Liver (tissue), 9 donors: ENCODE results near the gene FAM13A. TPM values are rescaled to one million over a fixed set of nuclear protein-coding genes. Genes with fewer than 3 reads are reported as not detected.

Source experiments
- DNase-seq: peaks from one replicate; pipeline ENCODE4 v3.0.0-alpha.2; 2017; ENCODE audit warnings: low spot score
- H3K27ac ChIP-seq, 2 donors: one replicate each; pipeline ENCODE4 v1.7.0; 2013; ENCODE audit warnings: inconsistent platforms in 2 of 2, low read length in 2 of 2, control low read depth in 1 of 2, low read depth in 1 of 2, mild to moderate bottlenecking in 1 of 2
- H3K27me3 ChIP-seq, 4 donors: one replicate each; pipeline versions ENCODE4 v1.6.1 to v1.7.0; 2013; ENCODE audit warnings: low read length in 3 of 4, inconsistent platforms in 1 of 4, mild to moderate bottlenecking in 1 of 4, moderate library complexity in 1 of 4; ENCODE audit not compliant: control insufficient read depth in 4 of 4, insufficient read depth in 4 of 4
- H3K36me3 ChIP-seq, 4 donors: one replicate each; pipeline versions ENCODE4 v1.6.1 to v1.7.0; 2013; ENCODE audit warnings: low read length in 3 of 4, mild to moderate bottlenecking in 3 of 4, low read depth in 1 of 4, moderate library complexity in 1 of 4; ENCODE audit not compliant: control insufficient read depth in 4 of 4, insufficient read depth in 3 of 4
- H3K4me1 ChIP-seq, 4 donors: one replicate each; pipeline versions ENCODE4 v1.6.1 to v1.7.0; 2013; ENCODE audit warnings: low read length in 3 of 4, mild to moderate bottlenecking in 3 of 4, moderate library complexity in 1 of 4; ENCODE audit not compliant: control insufficient read depth in 4 of 4, insufficient read depth in 4 of 4
- H3K4me3 ChIP-seq, 3 donors: one replicate each; pipeline versions ENCODE4 v1.6.1 to v1.7.0; 2013; ENCODE audit warnings: low read length in 3 of 3, control low read depth in 1 of 3, low read depth in 1 of 3, mild to moderate bottlenecking in 1 of 3
- H3K9ac ChIP-seq, 2 donors: one replicate each; pipeline ENCODE4 v1.7.0; 2013; ENCODE audit warnings: low read length in 2 of 2, mild to moderate bottlenecking in 2 of 2, moderate library complexity in 2 of 2, control low read depth in 1 of 2, low read depth in 1 of 2
- H3K9me3 ChIP-seq, 4 donors: one replicate each; pipeline versions ENCODE4 v1.6.1 to v1.7.0; 2013; ENCODE audit warnings: low read length in 3 of 4; ENCODE audit not compliant: control insufficient read depth in 4 of 4
- ATF3 ChIP-seq: IDR thresholded peaks from 2 replicates; pipeline ENCODE4 v1.6.1; 2016; ENCODE audit warnings: antibody characterized with exemption
- CTCF ChIP-seq: fragments of 150-350 bp; IDR thresholded peaks from 2 replicates; pipeline ENCODE4 v1.5.1; 2017; ENCODE audit warnings: improper control_type of control experiment, low read depth, low read length; ENCODE audit not compliant: missing input control
- EGR1 ChIP-seq, 2 donors: IDR thresholded peaks; 2 replicates each; pipeline ENCODE4 v1.6.1; 2016 to 2018; ENCODE audit warnings: antibody characterized with exemption in 2 of 2, low read depth in 2 of 2
- FOXA1 ChIP-seq: IDR thresholded peaks from 2 replicates; pipeline ENCODE4 v1.6.1; 2016; ENCODE audit warnings: antibody characterized with exemption
- FOXA2 ChIP-seq: IDR thresholded peaks from 2 replicates; pipeline ENCODE4 v1.6.1; 2016; ENCODE audit warnings: antibody characterized with exemption
- GABPA ChIP-seq, 2 donors: IDR thresholded peaks in 1 of 2; conservative IDR thresholded peaks in 1 of 2; 2 replicates each; pipeline ENCODE4 v1.6.1; 2016; ENCODE audit warnings: antibody characterized with exemption in 2 of 2, mild to moderate bottlenecking in 1 of 2, moderate library complexity in 1 of 2
- HNF4A ChIP-seq, 2 donors: conservative IDR thresholded peaks; 2 replicates each; pipeline ENCODE4 v1.6.1; 2016; ENCODE audit warnings: antibody characterized with exemption in 2 of 2, mild to moderate bottlenecking in 2 of 2
- HNF4G ChIP-seq: IDR thresholded peaks from 2 replicates; pipeline ENCODE4 v1.6.1; 2016; ENCODE audit warnings: antibody characterized with exemption
- JUND ChIP-seq, 2 donors: IDR thresholded peaks; 2 replicates each; pipeline ENCODE4 v1.6.1; 2016; ENCODE audit warnings: antibody characterized with exemption in 2 of 2
- MAX ChIP-seq: IDR thresholded peaks from 2 replicates; pipeline ENCODE4 v1.6.1; 2016; ENCODE audit warnings: antibody characterized with exemption
- NR2F2 ChIP-seq: IDR thresholded peaks from 2 replicates; pipeline ENCODE4 v1.6.1; 2016; ENCODE audit warnings: antibody characterized with exemption
- REST ChIP-seq: IDR thresholded peaks from 2 replicates; pipeline ENCODE4 v1.6.1; 2016; ENCODE audit warnings: antibody characterized with exemption, mild to moderate bottlenecking
- RXRA ChIP-seq, 2 donors: IDR thresholded peaks; 2 replicates each; pipeline ENCODE4 v1.6.1; 2017 to 2018; ENCODE audit warnings: antibody characterized with exemption in 2 of 2, mild to moderate bottlenecking in 1 of 2
- SP1 ChIP-seq: IDR thresholded peaks from 2 replicates; pipeline ENCODE4 v1.6.1; 2018; ENCODE audit warnings: antibody characterized with exemption, mild to moderate bottlenecking
- TAF1 ChIP-seq: conservative IDR thresholded peaks from 2 replicates; pipeline ENCODE4 v1.6.1; 2016; ENCODE audit warnings: antibody characterized with exemption, mild to moderate bottlenecking
- YY1 ChIP-seq: IDR thresholded peaks from 2 replicates; pipeline ENCODE4 v1.6.1; 2016; ENCODE audit warnings: antibody characterized with exemption, mild to moderate bottlenecking
- ZBTB33 ChIP-seq: IDR thresholded peaks from 2 replicates; pipeline ENCODE4 v1.6.1; 2016; ENCODE audit warnings: antibody characterized with exemption
- WGBS: extraction: QIAGEN DNeasy Blood & Tissue Kit; methylation state at CpG from one replicate; pipeline ENCODE4 v1.1.7; 2013; 5-methylcytosine and 5-hydroxymethylcytosine counted together
- polyA plus RNA-seq, 2 donors: library from polyadenylated mRNA; stranded (reverse) in 1 of 2; unstranded in 1 of 2; fragments of 200-250 nt in 1 of 2; fragments of >200 nt in 1 of 2; fragmentation: Nextera tagmentation in 1 of 2; extraction: Ambion mirVana in 1 of 2; gene quantifications; one replicate each; pipeline versions ENCODE4 v1.2.1 to v1.2.3, GENCODE V29; 2013 to 2015
- total RNA-seq, 2 donors: library from RNA; depleted of rRNA; stranded (reverse); fragments of >200 nt; gene quantifications; one replicate each; pipeline ENCODE4 v1.2.3, GENCODE V29; 2014
- donor health status: healthy.
- donor health status: healthy.
- donor health status: healthy.
- donor health status: healthy.
- donor health status: healthy.

Gene FAM13A
- total and polyA plus RNA-seq, 4 donors, result 14.9 to 52.9 (median 27.6) TPM

- Histone ChIP-seq H3K9me3 (no peaks in the 10 kb centered on the region), H3K4me1 (no peaks in the 10 kb centered on the region), H3K27me3 (no peaks in the 10 kb centered on the region), H3K36me3 (no peaks in the 10 kb centered on the region), H3K9ac (no peak overlapping the region), H3K27ac (no peak overlapping the region), H3K4me3 (no peak overlapping the region)
- WGBS, result 95% methylated on average over 7 of the region's 7 CpGs
- no peak for DNase-seq
- TF ChIP-seq FOXA1 (no peak), CTCF (no peak), GABPA (IDR thresholded peaks at IDR 0.05 in 1 of 2, conservative IDR thresholded peaks at IDR 0.05 in 1 of 2) (no peak), YY1 (no peak), TAF1 (no peak), HNF4G (no peak), RXRA (IDR thresholded peaks at IDR 0.05) (no peak), MAX (no peak), HNF4A (conservative IDR thresholded peaks at IDR 0.05) (no peak), NR2F2 (no peak), FOXA2 (no peak), ATF3 (no peak), REST (no peak), SP1 (no peak), JUND (IDR thresholded peaks at IDR 0.05) (no peak), ZBTB33 (no peak), EGR1 (IDR thresholded peaks at IDR 0.05; ENCODE audit: low read depth in 2 of 2) (no peak)
Measured at GRCh38 chr4:89044147-89044900, 12.7 kb downstream of the FAM13A start.
